Kidney (tissue), 14 donors: ENCODE data around the gene RCAN2. TPM values are rescaled to one million over a fixed set of nuclear protein-coding genes. Genes with fewer than 3 reads are reported as not detected.

ENCODE experiments used
- DNase-seq, 5 donors: peaks; one replicate each; pipeline ENCODE4 v3.0.0-alpha.2; 2013 to 2020
- FAIRE-seq: peaks from 2 replicates; lab custom pipeline; 2012; peaks lifted over from hg19 to GRCh38; lab: Jason Lieb, UNC
- H3K27ac ChIP-seq, 2 donors: one replicate each; pipeline ENCODE4 v1.7.0; 2013; ENCODE audit warnings: low read depth in 2 of 2, low read length in 2 of 2, inconsistent platforms in 1 of 2
- H3K27me3 ChIP-seq: one replicate; pipeline ENCODE4 v1.7.1; 2013; ENCODE audit warnings: low read length, inconsistent platforms; ENCODE audit not compliant: control insufficient read depth, insufficient read depth
- H3K36me3 ChIP-seq, 3 donors: one replicate each; pipeline versions ENCODE4 v1.7.0 to v1.7.1; 2013; ENCODE audit warnings: low read length in 3 of 3, control low read depth in 1 of 3, inconsistent platforms in 1 of 3; ENCODE audit not compliant: insufficient read depth in 3 of 3, control insufficient read depth in 2 of 3
- H3K4me1 ChIP-seq, 3 donors: one replicate each; pipeline versions ENCODE4 v1.7.0 to v1.7.1; 2013; ENCODE audit warnings: low read length in 3 of 3, inconsistent platforms in 1 of 3, low read depth in 1 of 3; ENCODE audit not compliant: control insufficient read depth in 2 of 3, insufficient read depth in 2 of 3
- H3K4me3 ChIP-seq, 3 donors: one replicate each; pipeline versions ENCODE4 v1.7.0 to v1.8.1; 2013; ENCODE audit warnings: low read length in 3 of 3, control low read depth in 1 of 3, inconsistent platforms in 1 of 3
- H3K9ac ChIP-seq, 3 donors: one replicate each; pipeline versions ENCODE4 v1.7.0 to v1.7.1; 2013; ENCODE audit warnings: low read length in 3 of 3, control low read depth in 1 of 3, inconsistent platforms in 1 of 3
- H3K9me3 ChIP-seq, 3 donors: one replicate each; pipeline versions ENCODE4 v1.7.0 to v1.7.1; 2013; ENCODE audit warnings: low read length in 3 of 3, control low read depth in 1 of 3, inconsistent platforms in 1 of 3; ENCODE audit not compliant: control insufficient read depth in 2 of 3, insufficient read depth in 1 of 3
- CTCF ChIP-seq: IDR thresholded peaks from 3 replicates; pipeline ENCODE4 v1.5.1; 2012; ENCODE audit warnings: mild to moderate bottlenecking, moderate library complexity, borderline replicate concordance; ENCODE audit not compliant: insufficient read depth; ENCODE audit errors: extremely low read depth
- intact Hi-C: fragments of 100-400 bp; cut with DNase I; formaldehyde crosslinking; loops from one replicate; pipeline ENCODE4 v1.11.1; 2022
- polyA plus RNA-seq: library from polyadenylated mRNA; stranded (reverse); fragments of 350-450 nt; fragmentation: Illumina TruSeq; extraction: RNeasy Lipid Tissue Mini Kit (QIAGEN cat#74804); gene quantifications from one replicate; pipeline ENCODE4 v1.2.3, GENCODE V29; 2014; ENCODE audit warnings: low read depth, low replicate concordance; ENCODE audit not compliant: insufficient read depth
- total RNA-seq: library from RNA; stranded (reverse); fragmentation: NEBNext Ultra II Directional; extraction: Animal tissue kit (Norgen Biotek cat#: 25700); gene quantifications from one replicate; pipeline ENCODE4 v1.2.1, GENCODE V29; 2021
- donor health status: control.
- donor health status: control.
- donor health status: control.
- donor health status: control.
- donor health status: control.
- donor health status: DM: yes; HTN: yes; CAD: no.
- donor health status: Normal renal cell carcinoma (clear cell type).

The RCAN2 gene
- total and polyA plus RNA-seq, 2 donors from 2014 or later, result 25.7 to 37.4 TPM

GRCh38 chr6:46395530-46395929, 95.7 kb downstream of the RCAN2 start:
- Histone ChIP-seq H3K27me3 (no peaks in the 10 kb centered on the region), H3K27ac (no peak overlapping the region)

GRCh38 chr6:46393940-46394337, 97.3 kb downstream of the RCAN2 start:
- no peak for TF ChIP-seq CTCF
- no peaks in the 10 kb centered on the region for H3K9me3 ChIP-seq
- H3K27me3 ChIP-seq, result no peaks in the 10 kb centered on the region
- no peaks in the 10 kb centered on the region for H3K36me3 ChIP-seq
- no peak for DNase-seq
- H3K27ac ChIP-seq, result no peak overlapping the region
- no peaks in the 10 kb centered on the region for H3K4me1 ChIP-seq
- no peak for FAIRE-seq
- intact Hi-C loops, result loop anchor here (10.0 kb wide), 1 partner anchor 159 kb away; no protein-coding TSS in a partner anchor
- no peak overlapping the region for H3K4me3 ChIP-seq
- no peak overlapping the region for H3K9ac ChIP-seq

More at GRCh38 chr6:46395530-46395929, 95.7 kb downstream of the RCAN2 start:
- Histone ChIP-seq H3K9ac (no peak overlapping the region), H3K9me3 (no peaks in the 10 kb centered on the region), H3K4me3 (no peak overlapping the region), H3K36me3 (no peaks in the 10 kb centered on the region), H3K4me1 (no peaks in the 10 kb centered on the region)
- intact Hi-C loops, result loop anchor here (10.0 kb wide), 1 partner anchor 161 kb away; no protein-coding TSS in a partner anchor
- TF ChIP-seq CTCF, result no peak
- DNase-seq, result no peak
- FAIRE-seq, result no peak

- H3K4me1 ChIP-seq, result no peaks in the 10 kb centered on the region
- no peak overlapping the region for H3K9ac ChIP-seq
- H3K36me3 ChIP-seq, result no peaks in the 10 kb centered on the region
- no peaks in the 10 kb centered on the region for H3K9me3 ChIP-seq
- no peak for TF ChIP-seq CTCF
- FAIRE-seq, result no peak
- intact Hi-C loops, result loop anchor here (10.0 kb wide), 1 partner anchor 159 kb away; no protein-coding TSS in a partner anchor
- H3K27ac ChIP-seq, result no peak overlapping the region
- no peaks in the 10 kb centered on the region for H3K27me3 ChIP-seq
- no peak for DNase-seq
- H3K4me3 ChIP-seq, result no peak overlapping the region
These were observed 97.9 kb downstream of the RCAN2 start for GRCh38 chr6:46393161-46393939.
